SW480 (cell line): ENCODE measurements around the gene LYZ.
"Not testable (repeated sequence)": the region's sequence is repeated elsewhere in the genome, so short reads cannot be mapped to it uniquely, and the experiment has no call there.

Experiments used
- DNase-seq: peaks from one replicate; pipeline ENCODE4 v3.0.0-alpha.2; 2016; ENCODE audit warnings: low spot score

LYZ gene

DNA sequence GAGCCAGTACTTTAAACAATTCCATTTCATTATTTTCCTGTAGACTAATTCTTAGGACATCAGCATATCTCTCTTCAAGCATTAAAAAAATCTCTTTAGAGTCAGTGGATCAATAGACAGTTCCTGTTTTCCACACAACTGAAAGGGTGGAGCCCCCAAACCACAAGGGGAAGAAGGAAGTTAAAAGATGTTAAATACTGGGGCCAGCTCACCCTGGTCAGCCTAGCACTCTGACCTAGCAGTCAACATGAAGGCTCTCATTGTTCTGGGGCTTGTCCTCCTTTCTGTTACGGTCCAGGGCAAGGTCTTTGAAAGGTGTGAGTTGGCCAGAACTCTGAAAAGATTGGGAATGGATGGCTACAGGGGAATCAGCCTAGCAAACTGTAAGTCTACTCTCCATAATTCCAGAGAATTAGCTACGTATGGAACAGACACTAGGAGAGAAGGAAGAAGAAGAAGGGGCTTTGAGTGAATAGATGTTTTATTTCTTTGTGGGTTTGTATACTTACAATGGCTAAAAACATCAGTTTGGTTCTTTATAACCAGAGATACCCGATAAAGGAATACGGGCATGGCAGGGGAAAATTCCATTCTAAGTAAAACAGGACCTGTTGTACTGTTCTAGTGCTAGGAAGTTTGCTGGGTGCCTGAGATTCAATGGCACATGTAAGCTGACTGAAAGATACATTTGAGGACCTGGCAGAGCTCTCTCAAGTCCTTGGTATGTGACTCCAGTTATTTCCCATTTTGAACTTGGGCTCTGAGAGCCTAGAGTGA, at the start of gene LYZ:
Gene LYZ, plus strand, starts transcription at position 220 of the 777 bp plus-strand sequence. Its CDS starts 28 bp downstream, at position 248.
- DNase-seq = peak; percentile 31

- DNase-seq = no peak
Measured at GRCh38 chr12:69298947-69299346, 49.2 kb upstream of the LYZ start.

- no peak for DNase-seq
Measured at GRCh38 chr12:69304284-69304683, 43.9 kb upstream of the LYZ start.

GRCh38 chr12:69309461-69309860, 38.7 kb upstream of the LYZ start:
- DNase-seq = no peak

GRCh38 chr12:69313209-69313608, 35.0 kb upstream of the LYZ start:
- no peak for DNase-seq

- DNase-seq = not testable (repeated sequence)
Measured at GRCh38 chr12:69316784-69317183, 31.4 kb upstream of the LYZ start.

DNA sequence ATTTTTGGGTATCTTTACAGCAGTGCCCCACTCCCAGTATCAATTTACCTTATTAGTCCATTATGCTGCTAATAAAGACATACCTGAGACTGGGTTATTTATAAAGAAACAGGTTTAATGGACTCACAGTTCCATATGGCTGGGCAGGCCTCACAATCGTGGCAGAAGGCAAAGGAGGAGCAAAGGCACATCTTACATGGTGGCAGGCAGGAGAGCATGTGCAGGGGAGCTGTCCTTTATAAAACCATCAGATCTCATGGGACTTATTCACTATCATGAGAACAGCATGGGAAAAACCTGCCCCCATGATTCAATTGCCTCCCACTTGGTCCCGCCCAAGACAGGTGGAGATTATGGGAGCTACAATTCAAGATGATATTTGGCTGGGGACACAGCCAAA, 30.9 kb upstream of the LYZ start:
- DNase-seq = not testable (repeated sequence)

GRCh38 chr12:69318225-69318624, 30.0 kb upstream of the LYZ start:
- DNase-seq = no peak

GRCh38 chr12:69321351-69321750, 26.8 kb upstream of the LYZ start:
- DNase-seq = no peak

DNA sequence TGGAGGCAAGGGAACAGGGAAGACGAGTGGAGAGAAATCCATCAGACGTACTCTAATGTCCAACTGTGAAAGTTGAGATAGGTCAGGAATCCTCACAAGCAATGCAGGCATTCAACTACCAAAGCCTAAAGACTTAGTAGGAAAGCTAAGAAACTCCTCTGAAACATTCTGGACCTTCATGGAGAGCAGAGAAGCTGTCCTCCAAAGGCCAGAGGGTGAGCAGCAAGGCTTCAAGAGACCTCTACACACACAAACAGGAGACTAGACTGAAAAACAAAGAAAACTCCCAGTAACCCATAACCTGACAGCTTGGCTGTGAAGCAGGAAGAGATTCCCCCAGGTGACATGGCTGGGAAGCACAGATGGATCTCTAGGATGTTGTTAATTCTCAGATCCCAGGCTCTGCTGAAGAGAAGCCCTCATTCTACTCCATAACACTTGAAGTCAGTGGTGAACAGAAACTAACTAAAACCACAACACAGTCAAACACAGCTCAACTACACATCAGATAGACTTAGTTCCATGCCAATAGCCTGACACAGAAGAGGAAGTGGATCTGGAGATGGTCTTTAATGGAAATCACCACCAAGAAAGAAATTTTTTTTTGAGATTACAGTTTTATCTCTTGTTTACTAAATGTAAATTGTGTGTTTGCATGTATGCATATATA, 23.2 kb upstream of the LYZ start:
- no peak for DNase-seq

- DNase-seq = no peak
Measured at GRCh38 chr12:69328426-69328825, 19.8 kb upstream of the LYZ start.

DNA sequence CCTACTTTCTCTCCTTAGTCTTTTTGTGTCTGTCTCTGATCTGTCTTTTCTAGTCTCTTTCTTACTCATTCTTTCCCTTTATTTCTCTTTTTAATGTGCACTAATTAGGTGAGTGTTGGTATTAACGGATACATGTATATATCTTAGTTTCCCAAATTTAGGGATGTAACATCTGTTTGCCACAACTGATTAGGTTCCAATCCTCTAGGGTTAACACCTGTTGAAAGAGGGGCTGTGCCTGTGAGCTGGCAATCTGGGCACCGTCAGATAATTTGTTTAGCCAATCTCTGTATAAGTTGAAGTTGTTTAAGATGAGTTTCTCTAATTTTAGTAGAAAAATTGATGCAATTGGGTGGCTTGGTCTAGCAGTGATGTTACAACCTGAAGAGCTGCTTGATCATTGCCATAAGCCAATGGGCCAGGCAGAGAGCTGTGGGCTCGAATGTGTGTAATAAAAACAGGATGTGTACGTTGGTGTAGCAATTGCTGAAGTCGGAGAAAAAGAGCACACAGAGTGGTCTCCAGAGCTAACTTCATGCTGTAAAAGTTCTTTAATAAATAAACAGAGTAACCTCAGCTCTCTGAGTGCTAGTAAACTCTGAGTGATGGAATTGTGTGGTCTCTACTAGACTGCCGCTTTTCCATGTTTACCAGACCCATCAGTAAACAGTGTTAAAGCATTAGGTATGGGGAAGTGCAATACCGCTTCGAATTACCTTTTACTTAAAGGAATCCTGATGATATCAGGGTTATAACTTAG, 18.3 kb upstream of the LYZ start:
- no peak for DNase-seq

DNA sequence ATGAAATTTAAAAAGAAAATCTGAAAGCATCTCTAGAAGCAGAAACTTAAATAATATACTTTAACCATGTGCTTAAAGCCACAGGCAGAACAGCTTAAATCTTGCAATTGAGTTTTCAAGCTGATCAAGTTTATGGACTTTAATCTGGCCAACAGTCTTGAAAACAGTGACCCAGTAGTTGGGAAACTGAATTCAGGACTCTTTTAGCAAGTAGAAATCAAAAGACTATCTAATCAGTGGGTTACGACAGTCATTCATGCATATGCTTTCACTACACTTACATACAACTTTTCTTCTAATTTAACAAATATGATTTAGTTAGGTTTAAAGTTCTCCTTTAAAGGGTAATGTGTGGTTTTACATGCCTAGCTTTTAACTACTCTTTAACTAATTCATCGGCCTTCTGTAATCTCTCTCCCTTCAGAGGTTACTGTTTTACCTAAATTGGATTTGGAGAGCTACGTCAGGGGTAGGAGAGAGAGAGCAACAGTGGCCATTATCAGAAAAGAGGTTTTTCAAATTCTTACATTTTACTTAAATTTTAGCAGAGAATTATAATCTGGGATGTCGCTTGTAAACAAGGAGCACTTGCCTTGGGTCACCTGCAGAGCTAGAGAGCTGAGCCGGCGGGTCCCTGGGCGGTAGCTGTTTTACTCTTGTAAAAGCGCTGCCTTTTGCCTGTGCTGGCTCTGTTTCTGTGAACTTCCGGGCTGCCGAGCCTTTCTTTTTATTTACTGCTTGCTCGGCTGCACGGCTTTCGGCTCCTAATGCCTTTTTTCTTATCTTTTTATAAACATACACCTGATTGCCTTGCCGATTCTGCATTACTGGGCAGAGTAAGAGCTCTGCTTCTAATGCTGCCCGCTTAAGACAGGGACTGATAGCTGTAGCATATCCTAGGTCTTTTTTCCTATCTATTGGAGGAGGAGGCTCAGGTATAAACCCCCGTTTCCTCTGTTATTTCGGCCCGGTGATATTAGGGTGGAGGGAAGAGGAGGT, 17.4 kb upstream of the LYZ start:
- peak; percentile 19 for DNase-seq

GRCh38 chr12:69331519-69331908, 16.7 kb upstream of the LYZ start:
- no peak for DNase-seq

DNA sequence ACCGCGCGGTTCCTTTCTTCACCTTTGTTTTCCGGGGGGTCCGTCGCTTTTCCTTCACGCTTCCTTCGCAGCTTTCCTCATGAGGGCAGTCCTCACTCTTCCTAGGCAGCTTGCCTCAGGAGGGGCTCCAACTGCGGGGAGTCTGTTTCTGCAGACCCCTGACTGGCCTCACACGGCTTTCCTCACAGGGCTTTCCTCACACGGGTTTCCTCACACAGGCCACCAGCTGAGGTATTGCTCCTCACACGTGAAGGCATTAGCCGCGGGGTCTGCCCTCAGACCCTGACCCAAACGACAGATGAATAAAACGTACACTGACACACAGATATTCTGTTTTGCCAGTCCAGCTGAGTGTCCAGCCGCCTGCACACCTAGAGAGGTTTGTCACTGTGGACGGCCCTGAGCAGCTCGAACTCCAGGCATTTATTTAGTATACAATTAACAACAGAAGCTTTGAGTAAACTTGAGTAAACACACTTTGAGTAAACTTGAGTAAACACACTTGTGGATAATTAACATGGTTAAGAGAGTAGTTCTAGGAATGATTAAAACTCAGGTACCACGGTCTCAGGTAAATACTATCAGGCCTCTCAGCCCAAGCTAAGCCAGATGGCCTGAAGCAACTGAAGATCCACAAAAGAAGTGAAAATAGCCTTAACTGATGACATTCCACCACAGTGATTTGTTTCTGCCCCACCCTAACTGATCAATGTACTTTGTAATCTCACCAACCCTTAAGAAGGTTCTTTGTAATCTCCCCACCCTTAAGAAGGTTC, 16.1 kb upstream of the LYZ start:
- DNase-seq = no peak

DNA sequence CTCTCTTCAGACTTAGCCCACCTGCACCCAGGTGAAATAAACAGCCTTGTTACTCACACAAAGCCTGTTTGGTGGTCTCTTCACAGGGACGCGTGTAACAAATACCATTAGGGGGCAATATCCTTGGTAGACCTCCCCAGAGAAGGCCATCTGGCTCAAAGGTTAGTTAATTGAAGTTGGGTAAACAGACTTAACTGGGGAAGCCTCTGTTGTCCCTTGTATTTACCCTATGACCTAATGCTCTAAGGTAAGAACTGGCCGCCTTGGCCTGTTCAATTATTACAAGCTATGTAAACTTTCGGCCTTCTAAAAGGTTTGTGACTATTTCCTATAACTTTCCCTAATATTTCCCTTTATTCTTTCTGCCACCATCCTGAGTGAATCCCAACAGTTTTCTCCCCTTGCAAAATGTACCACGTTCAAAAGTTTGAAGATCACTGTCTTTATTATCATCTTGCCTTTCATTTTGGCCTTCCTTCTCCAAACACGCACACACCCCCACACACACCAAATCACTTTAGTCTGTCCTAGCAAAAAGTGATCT, 15.3 kb upstream of the LYZ start:
- DNase-seq = no peak

DNA sequence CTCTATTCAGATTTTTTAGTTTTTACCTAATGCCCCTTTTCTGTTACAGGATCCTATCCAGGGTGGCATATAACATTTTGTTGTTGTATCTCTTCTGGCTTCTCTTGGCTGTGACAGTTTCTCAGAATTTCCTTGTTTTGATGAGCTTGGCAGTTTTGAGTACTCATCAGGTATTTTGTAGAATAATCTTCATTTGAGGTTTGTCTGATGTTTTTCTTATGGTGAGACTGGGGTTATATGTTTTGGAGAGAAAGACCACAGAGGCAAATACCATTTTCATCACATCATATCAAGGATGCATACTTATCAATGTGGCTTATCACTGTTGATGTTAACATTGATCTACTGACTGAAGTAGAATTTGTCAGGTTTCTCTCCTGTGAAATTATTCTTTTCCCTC, 14.0 kb upstream of the LYZ start:
- no peak for DNase-seq

DNA sequence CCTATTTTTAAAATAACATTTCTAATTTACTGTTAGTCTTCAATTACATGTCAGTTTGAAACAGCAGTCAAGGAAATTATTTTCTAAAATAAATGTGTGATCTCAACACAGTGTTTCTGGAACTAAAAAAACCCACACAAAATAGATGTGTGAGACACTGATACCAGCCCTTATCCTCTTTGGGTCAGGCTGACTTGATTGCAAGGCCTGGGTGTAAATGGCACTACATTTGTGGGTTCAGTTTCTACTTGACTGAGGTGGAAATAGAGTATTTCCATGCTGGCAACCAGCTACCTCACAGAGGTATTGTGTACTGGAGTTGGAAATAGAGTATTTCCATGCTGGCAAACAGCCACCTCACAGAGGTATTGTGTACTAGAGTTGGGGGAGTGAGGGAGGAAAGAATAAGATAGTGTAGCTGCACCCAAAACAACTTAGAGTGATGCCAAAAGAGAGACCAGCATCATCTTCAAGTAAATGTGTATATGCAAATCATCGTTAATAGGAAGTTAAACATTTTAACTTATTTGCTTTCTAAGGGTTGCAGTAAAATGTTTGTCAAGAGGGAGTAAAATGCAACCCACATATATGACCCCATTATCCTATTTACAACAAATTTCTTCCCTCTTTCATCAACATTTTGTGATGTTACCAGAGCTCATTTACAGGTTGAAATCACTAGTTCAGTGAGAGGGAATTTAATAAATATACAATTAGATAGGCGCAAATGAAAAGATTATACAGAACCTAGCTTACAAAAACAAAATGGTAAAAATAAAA, 10.7 kb upstream of the LYZ start:
- no peak for DNase-seq

GRCh38 chr12:69338120-69338859, 9.9 kb upstream of the LYZ start:
- no peak for DNase-seq
